Tibial nerve (tissue), 4 donors: ENCODE results near the gene CDR2. TPM values are rescaled to one million over a fixed set of nuclear protein-coding genes. Genes with fewer than 3 reads are reported as not detected.

Source experiments
- DNase-seq, 2 donors: peaks; one replicate each; pipeline ENCODE4 v3.0.0-alpha.2; 2019; ENCODE audit warnings: low spot score in 2 of 2
- H3K27ac ChIP-seq, 4 donors: fragments of 200-600 bp; sonication (generic) in 3 of 4; one replicate each; pipeline ENCODE4 v1.5.1; 2017 to 2019; ENCODE audit warnings: mild to moderate bottlenecking in 1 of 4
- H3K27me3 ChIP-seq, 2 donors: fragments of 200-600 bp; sonication (generic) in 1 of 2; one replicate each; pipeline versions ENCODE4 v1.5.1 to v1.6.0; 2017 to 2019
- H3K36me3 ChIP-seq, 3 donors: fragments of 200-600 bp; sonication (generic); one replicate each; pipeline ENCODE4 v1.5.1; 2018 to 2019
- H3K4me1 ChIP-seq, 4 donors: fragments of 200-600 bp; sonication (generic) in 3 of 4; one replicate each; pipeline ENCODE4 v1.5.1; 2017 to 2019
- H3K4me3 ChIP-seq, 4 donors: fragments of 200-600 bp; sonication (generic) in 3 of 4; one replicate each; pipeline ENCODE4 v1.5.1; 2017 to 2019; ENCODE audit warnings: mild to moderate bottlenecking in 1 of 4, moderate library complexity in 1 of 4
- H3K9me3 ChIP-seq, 4 donors: fragments of 200-600 bp; sonication (generic) in 3 of 4; one replicate each; pipeline ENCODE4 v1.5.1; 2017 to 2019
- EP300 ChIP-seq, 2 donors: sonication (generic); formaldehyde crosslinking; IDR thresholded peaks; one replicate each; pipeline ENCODE4 v1.6.1; 2017; ENCODE audit warnings: antibody characterized with exemption in 2 of 2, mild to moderate bottlenecking in 1 of 2
- POLR2A ChIP-seq, 2 donors: fragments of 450-650 bp; IDR thresholded peaks; one replicate each; pipeline ENCODE4 v1.6.1; 2017; ENCODE audit warnings: antibody characterized with exemption in 2 of 2, mild to moderate bottlenecking in 2 of 2, moderate library complexity in 2 of 2
- WGBS, 2 donors: methylation state at CpG; one replicate each; pipeline ENCODE4 v1.1.5; 2018; 5-methylcytosine and 5-hydroxymethylcytosine counted together
- total RNA-seq, 4 donors: library from RNA; depleted of rRNA; stranded (reverse); fragments of >200 nt; gene quantifications; one replicate each; pipeline ENCODE4 v1.1.0, GENCODE V29; 2016
- TF ChIP-seq, protein P1 (sequence below), 5 experiments: fragments of 200-600 bp in 3 of 5; fragments of 450-650 bp in 2 of 5; sonication (generic) in 3 of 5; IDR thresholded peaks; one replicate each; pipeline ENCODE4 v1.5.1; 2016 to 2019; ENCODE audit warnings: antibody characterized with exemption in 5 of 5, mild to moderate bottlenecking in 3 of 5, moderate library complexity in 2 of 5

CDR2 gene
- total RNA-seq, 4 donors from 2014 or later: 16.4 to 25.1 (median 18.7) TPM

DNA sequence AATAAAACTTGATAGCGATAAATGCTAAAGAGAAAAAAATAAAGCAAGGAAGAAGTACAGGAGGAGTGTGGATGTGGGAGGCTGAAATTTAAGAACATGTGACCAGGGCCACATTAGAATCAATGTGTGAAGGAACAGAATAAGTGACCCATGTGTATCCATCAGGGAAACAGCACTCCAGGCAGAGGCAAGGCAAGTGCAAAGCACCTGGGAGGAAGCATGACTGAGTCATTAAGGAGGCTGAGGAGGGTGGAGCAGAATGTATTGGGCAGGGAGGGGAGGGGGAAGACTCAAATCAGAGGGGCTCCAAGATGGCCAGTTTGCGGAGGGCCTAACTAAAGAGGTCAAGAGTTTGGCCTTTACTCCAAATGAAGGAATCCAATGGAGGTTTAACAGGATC lies 8.0 kb downstream of the CDR2 start:
- Histone ChIP-seq H3K4me1 (peaks cover 0 to 19% (median 4%) of the 10 kb centered on the region in 4 donors), H3K4me3 (no peak overlapping the region), H3K27ac (no peak overlapping the region), H3K36me3 (peaks cover 0 to 22% (median 17%) of the 10 kb centered on the region in 3 donors), H3K27me3 (no peaks in the 10 kb centered on the region), H3K9me3 (no peaks in the 10 kb centered on the region)
- TF ChIP-seq, protein P1, sequence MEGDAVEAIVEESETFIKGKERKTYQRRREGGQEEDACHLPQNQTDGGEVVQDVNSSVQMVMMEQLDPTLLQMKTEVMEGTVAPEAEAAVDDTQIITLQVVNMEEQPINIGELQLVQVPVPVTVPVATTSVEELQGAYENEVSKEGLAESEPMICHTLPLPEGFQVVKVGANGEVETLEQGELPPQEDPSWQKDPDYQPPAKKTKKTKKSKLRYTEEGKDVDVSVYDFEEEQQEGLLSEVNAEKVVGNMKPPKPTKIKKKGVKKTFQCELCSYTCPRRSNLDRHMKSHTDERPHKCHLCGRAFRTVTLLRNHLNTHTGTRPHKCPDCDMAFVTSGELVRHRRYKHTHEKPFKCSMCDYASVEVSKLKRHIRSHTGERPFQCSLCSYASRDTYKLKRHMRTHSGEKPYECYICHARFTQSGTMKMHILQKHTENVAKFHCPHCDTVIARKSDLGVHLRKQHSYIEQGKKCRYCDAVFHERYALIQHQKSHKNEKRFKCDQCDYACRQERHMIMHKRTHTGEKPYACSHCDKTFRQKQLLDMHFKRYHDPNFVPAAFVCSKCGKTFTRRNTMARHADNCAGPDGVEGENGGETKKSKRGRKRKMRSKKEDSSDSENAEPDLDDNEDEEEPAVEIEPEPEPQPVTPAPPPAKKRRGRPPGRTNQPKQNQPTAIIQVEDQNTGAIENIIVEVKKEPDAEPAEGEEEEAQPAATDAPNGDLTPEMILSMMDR (IDR thresholded peaks at IDR 0.05): no peak
- TF ChIP-seq EP300 (IDR thresholded peaks at IDR 0.05) (no peak), POLR2A (IDR thresholded peaks at IDR 0.05) (no peak)
- WGBS, 2 donors: 96% methylated on average over 2 of the region's 2 CpGs
- no peak for DNase-seq

DNA sequence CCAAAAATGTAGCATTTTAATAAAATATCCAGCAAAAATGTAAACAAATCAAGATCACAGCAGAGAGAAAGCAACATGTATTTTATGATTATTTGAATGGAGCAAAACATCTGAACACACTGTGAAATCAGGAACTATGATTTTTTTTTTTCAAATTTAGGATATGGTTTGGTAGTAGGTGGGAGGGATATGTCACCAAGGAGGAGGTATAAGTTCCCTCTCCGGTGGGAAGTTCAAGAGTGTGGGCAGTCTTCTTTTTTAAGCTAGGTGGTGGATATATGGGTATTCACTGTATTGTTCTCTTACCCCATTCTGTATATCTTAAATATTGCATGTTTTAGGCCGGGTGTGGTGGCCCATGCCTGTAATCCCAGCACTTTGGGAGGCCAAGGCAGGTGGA lies 10.2 kb downstream of the CDR2 start:
- no peak for DNase-seq
- Histone ChIP-seq H3K27ac (no peak overlapping the region), H3K4me1 (peaks cover 0 to 3% (median 0%) of the 10 kb centered on the region in 4 donors), H3K4me3 (no peak overlapping the region), H3K36me3 (peaks cover 0 to 22% (median 17%) of the 10 kb centered on the region in 3 donors), H3K9me3 (no peaks in the 10 kb centered on the region), H3K27me3 (no peaks in the 10 kb centered on the region)
- WGBS, 2 donors: 82 to 92% methylated on average over 2 of the region's 2 CpGs
- no peak for TF ChIP-seq EP300 (IDR thresholded peaks at IDR 0.05)

DNA sequence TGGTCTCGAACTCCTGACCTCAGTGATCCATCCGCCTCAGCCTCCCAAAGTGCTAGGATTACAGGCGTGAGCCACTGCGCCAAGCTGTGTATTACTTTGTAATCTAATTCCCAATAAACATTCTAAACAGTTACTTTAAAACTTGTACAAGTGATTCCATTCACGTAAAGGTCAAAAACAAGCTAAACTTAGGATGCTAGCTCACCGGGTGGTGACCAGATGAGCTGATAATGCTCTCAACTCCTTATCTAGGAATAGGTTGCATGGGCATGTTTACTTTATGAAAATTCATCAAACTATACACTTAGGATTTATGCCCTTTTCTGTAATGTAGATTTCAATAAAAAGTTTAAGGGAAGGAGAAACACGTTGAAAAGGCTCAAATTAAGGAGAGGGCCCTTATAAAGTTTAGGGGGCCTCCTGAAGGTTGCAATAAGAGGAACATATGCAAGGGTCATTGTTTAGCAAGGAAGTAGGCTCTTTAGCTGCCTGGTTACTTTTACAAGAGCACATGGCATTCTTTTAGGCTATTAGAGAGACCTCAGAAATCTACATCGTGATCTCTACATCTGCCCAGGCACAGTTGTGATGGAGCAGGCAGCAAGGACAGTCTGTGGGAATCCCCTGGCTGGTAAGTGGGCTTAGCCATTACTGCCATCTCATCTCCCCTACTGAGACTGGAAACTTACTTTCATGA lies 13.3 kb downstream of the CDR2 start:
- no peak overlapping the region for H3K27ac ChIP-seq
- H3K4me3 ChIP-seq: no peak overlapping the region
- 86 to 88% methylated on average over 8 of the region's 8 CpGs for WGBS, 2 donors
- peaks cover 0 to 22% (median 17%) of the 10 kb centered on the region in 3 donors for H3K36me3 ChIP-seq
- TF ChIP-seq POLR2A (IDR thresholded peaks at IDR 0.05) (no peak), EP300 (IDR thresholded peaks at IDR 0.05) (no peak)
- TF ChIP-seq, protein P1 (IDR thresholded peaks at IDR 0.05): no peak
- DNase-seq: no peak
- no peaks in the 10 kb centered on the region for H3K9me3 ChIP-seq
- peaks cover 0 to 6% (median 2%) of the 10 kb centered on the region in 4 donors for H3K4me1 ChIP-seq
- no peaks in the 10 kb centered on the region for H3K27me3 ChIP-seq

DNA sequence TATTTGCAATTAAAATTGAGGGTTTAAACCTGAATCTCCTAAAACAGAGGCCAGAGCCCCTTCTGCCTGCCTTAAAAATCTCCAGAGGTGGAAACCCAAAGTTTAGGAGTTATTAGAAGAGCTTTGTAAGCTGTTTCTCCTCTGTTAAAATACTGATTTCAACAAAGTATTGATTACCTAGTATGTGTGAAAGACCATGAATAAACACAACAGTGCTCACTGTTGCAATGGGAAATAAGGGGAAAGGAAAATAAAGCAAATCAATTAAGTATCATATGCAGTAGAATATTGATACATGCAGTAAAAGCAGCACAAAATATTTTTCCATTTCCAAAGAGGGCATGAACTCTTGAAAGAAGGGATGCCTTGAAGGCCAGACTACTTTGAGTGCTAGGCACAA lies 14.7 kb downstream of the CDR2 start:
- H3K27ac ChIP-seq: no peak overlapping the region
- no peaks in the 10 kb centered on the region for H3K27me3 ChIP-seq
- no peak for DNase-seq
- peaks cover 0 to 6% (median 2%) of the 10 kb centered on the region in 4 donors for H3K4me1 ChIP-seq
- TF ChIP-seq POLR2A (IDR thresholded peaks at IDR 0.05) (no peak), EP300 (IDR thresholded peaks at IDR 0.05) (no peak)
- TF ChIP-seq, protein P1 (IDR thresholded peaks at IDR 0.05): no peak
- no peaks in the 10 kb centered on the region for H3K9me3 ChIP-seq
- H3K4me3 ChIP-seq: no peak overlapping the region
- peaks cover 0 to 20% (median 13%) of the 10 kb centered on the region in 3 donors for H3K36me3 ChIP-seq

DNA sequence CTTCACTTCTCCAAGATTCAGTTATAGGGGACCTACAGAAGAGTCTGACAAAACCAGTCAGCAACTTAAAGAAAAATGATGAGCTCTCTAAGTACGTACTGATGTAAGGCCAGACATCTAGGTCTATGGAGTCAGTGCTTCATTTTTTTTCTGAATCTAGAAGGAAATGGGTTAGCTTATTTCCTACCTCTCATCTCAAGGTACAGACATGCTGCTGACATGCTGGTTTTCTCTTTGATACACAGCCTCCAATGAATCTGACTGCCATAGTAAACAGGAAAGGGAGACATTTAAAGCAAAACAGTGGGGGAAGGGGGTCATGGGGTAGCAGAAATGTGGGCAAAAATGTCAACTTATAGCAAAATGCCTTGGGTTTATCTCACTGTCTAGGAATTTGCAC lies 16.4 kb downstream of the CDR2 start:
- Histone ChIP-seq H3K9me3 (no peaks in the 10 kb centered on the region), H3K27me3 (no peaks in the 10 kb centered on the region), H3K4me1 (peaks cover 0 to 18% (median 2%) of the 10 kb centered on the region in 4 donors), H3K27ac (peak overlapping the region in 2 of 4 donors; percentile 53 to 63), H3K4me3 (no peak overlapping the region), H3K36me3 (peaks cover 0 to 3% (median 0%) of the 10 kb centered on the region in 3 donors)
- no peak for DNase-seq
- 68 to 83% methylated on average over 1 of the region's 1 CpG for WGBS, 2 donors
- TF ChIP-seq, protein P1 (IDR thresholded peaks at IDR 0.05): no peak
- TF ChIP-seq EP300 (IDR thresholded peaks at IDR 0.05): no peak
- no peak for TF ChIP-seq POLR2A (IDR thresholded peaks at IDR 0.05)
